ENCODE results near the gene CSMD2.
"Not testable (repeated sequence)": the region's sequence is repeated elsewhere in the genome, so short reads cannot be mapped to it uniquely, and the experiment has no call there.

CSMD2 gene

DNA sequence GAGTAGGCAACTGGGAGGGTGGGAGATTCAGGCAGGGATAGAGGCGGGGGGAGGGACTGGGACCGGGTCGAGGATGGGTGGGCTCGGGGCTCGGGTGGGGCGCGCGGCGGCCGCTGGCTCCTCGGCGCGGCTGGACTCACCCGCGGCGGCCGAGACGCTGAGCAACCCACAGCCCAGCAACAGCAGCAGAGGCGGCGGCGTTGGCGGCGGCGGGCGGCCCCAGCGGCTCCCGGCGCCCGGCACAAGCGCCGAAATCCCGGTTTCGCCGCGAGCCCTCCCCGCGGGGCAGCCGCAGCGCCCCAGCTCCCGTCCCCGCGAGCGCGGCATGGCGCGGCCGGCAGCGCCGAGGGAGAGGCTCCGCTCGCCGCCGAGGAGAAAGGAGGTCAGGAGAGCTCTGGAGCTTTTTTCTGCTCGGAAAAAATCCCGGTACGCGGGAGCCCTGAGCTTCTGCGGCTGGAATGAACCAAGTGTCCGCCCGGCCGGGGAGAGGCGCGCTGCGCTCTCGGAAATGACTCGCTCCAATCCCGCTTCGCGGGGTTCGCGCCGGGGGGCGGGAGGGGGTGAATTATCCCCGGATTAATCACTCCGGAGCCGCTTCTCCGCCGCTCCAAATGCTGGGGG, at the start of gene CSMD2:
TSS of gene CSMD2 (minus strand) at position 460 of the 621 bp plus-strand sequence. CDS start at position 327, 133 bp downstream.
- DNase-seq (ENCODE audit: low read depth in 2 of 2), result no peak

- DNase-seq (ENCODE audit: low read depth in 2 of 2), result no peak
Observed at GRCh38 chr1:34213956-34214355, 48.9 kb upstream of the CSMD2 start.

DNA sequence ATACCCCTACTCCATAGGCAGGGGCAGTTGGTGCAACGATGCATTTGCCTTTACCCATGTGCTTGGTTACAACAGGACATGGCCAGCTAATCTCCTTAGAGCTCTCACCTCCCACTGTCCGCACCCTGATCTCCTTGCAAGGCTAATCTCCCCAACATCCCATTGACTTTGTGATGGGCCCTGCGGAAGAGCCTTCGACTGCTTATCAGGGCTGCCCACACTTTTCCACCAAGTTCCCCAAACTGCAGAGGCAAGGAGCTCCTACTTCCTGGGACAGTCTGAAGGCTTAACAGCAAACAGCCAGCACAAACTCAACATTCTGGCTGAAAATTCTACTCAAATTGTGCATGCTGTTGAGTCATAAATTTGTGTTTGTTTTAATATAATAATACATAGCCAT, 47.6 kb upstream of the CSMD2 start:
- DNase-seq (ENCODE audit: low read depth in 2 of 2), result no peak

GRCh38 chr1:34199927-34200326, 34.9 kb upstream of the CSMD2 start:
- DNase-seq (ENCODE audit: low read depth in 2 of 2), result no peak

GRCh38 chr1:34192621-34193020, 27.6 kb upstream of the CSMD2 start:
- DNase-seq (ENCODE audit: low read depth in 2 of 2), result no peak

DNA sequence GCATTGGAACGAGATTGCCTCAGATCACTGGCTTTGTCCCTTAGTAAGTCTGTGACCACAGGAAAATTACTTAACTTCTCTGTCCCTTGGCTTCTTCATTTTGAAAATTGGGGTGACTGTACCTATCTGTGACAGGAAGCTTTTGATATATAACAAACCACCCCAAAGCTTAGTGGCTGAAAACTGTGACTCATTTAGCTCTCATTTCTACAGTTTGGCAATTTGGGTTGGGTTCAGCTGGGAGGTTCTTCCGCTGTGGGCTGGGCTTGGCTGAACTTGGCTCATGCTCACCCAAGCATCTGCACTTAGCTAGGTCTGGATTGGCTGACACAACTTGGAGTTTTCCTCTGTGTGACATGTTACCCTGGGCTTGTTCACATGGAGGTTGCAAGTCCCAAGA, 25.7 kb upstream of the CSMD2 start:
- no peak for DNase-seq (ENCODE audit: low read depth in 2 of 2)

GRCh38 chr1:34188985-34189384, 24.0 kb upstream of the CSMD2 start:
- DNase-seq (ENCODE audit: low read depth in 2 of 2), result no peak

DNA sequence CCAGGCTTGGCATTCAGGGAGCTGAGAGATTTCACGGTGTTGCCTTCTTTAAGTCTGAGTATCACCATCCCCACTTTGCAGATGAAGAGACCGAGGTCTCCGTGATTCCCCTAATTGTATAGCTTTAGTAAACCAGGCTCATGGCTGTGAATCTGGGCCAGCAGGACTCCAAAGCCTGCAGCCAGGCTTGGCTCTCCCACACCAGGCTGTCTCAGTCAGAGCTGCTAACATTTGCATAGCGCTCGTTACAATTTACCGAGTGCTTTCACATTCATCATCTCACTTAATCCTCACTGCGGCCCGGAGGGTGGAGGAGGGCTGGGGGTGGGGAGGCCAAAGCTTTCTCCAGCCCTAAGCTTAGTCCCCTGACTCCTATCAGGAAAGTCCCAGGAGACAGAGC, 23.4 kb upstream of the CSMD2 start:
- no peak for DNase-seq (ENCODE audit: low read depth in 2 of 2)

DNA sequence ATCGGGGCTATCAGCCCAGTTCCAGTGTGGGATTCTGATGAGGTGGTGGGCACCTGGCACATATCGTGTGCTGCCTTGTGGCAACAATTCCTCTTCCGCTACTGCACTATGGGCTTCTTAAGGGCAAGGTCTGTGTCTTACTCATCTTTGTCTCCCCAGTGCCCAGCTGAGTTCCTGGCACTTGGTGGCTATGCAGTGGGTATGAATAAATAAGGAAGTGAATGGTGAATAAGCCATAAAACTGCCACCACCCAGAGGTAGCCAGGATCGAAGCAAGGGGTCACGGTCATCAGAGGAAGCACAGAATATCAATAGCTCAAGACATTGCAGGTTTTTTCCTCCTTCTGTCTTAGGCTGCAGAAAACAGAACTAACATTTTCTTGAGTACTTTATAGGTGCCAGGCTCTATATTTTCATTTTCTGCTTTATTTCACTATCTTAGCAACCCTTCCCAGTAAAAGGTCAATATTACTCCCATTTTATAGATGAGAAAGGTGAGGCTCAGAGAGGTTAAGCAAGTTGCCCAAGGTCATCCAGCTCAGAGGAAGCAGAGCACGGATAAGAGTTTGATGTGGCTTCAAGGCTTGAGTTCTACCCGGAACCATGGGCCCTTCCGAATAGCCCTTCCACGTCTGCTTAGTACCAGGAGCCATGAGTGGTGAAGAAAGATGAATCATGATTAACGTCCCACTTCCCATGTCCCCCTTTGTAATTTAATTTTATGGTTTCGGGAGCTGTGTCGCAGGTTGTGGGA, 21.9 kb upstream of the CSMD2 start:
- no peak for DNase-seq (ENCODE audit: low read depth in 2 of 2)

- not testable (repeated sequence) for DNase-seq (ENCODE audit: low read depth in 2 of 2)
Observed at GRCh38 chr1:34183381-34183780, 18.4 kb upstream of the CSMD2 start.

DNA sequence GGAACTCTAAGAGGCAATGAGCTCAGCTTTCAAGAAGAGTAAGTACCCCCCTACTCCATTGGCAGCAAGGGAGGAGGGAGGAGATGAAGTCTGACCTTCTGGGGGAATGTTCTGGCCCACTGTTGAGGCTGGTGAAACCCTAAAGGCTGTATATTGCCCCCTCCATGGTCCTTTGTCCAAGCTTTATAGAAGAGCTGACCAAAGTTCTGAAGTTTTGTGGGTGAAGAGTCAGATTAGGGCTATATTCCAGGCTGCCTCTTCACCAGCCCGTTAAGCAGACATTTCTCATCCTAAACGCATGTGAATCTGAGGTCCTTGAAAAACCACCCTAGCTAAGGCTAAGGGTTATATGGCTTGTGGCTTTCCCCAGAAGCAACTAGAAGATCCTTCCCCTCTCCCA, 13.0 kb upstream of the CSMD2 start:
- no peak for DNase-seq (ENCODE audit: low read depth in 2 of 2)

DNA sequence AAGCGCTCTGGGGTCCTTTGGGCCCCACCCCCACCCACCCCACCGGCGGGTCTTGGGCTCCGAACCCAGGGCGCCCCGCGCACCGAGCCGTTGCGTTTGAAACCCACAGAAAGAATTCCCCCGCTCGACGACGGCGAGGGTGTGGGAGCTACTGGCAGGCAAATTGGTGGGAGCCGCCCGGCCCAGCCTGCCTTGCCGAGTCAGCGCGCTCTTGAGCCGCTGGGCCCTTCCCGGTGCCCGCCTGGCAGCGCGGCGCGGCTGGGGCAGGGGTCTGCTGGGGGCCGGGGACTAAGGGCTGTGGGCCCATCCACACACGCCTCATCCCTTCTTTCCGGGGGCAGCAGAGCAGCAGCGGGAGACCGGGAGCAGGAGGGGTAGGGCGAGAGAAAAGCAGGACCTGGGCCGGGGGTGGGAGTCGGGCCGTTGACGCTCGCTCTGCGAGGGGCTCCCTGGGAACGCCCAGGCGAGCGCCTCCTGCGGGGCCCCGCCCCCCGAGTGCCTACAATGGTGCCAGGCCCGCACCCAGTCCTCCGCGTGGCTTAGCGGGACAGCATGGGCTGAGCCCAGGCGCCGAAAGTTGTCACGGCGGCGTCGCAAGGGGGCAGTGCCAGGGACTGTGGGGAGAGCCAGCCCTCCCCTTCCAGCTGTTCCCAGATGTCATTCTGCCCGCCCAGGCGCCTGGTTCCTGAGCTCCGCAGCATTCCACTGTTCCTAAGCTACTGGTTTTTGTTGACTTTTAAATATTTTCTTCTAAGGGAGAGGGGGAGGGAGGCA, 12.0 kb upstream of the CSMD2 start, which contains the start of gene C1orf94:
TSS of gene C1orf94 (plus strand) at position 78 of the 774 bp plus-strand sequence. CDS start 883 bp downstream, outside the sequence.
- DNase-seq (ENCODE audit: low read depth in 2 of 2), result no peak

DNA sequence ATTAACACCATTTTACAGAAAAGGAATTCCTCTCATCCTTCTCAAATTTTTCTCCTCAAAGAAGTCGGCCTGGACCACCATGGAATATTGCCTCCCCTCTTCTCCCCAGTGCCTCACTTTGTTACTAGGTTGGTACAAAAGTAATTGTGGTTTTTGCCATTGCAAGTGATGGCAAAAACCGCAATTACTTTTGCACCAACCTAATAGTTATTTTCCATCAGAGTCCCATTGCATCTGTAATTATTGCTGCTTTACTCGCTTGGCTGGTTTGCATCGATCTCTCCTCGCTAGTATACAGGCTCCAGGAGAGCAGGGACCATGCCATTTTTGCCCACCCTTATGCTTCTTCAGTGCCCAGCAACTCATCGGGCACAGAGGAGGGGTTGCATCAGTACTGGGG, 10.7 kb upstream of the CSMD2 start:
- no peak for DNase-seq (ENCODE audit: low read depth in 2 of 2)

DNA sequence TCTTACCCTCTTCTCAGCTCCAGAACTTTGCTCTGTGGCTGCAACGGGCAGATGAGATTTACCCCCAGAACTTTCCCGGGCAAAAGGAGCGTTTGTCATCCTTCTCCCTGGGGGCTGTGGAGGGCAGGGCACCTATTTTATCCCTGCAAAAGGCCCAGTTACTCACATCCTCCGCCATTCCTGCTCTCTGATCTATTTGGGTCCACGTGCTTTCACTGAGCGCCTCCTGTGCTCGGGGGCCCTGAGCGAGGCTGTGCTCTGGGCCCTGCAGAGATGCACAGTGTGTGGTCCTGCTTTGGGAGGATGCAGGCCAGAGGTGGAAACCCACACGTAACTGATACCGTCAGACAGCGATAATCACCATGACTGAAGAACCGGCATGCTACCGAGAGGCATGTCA, 2.4 kb upstream of the CSMD2 start:
- DNase-seq (ENCODE audit: low read depth in 2 of 2), result no peak

DNA sequence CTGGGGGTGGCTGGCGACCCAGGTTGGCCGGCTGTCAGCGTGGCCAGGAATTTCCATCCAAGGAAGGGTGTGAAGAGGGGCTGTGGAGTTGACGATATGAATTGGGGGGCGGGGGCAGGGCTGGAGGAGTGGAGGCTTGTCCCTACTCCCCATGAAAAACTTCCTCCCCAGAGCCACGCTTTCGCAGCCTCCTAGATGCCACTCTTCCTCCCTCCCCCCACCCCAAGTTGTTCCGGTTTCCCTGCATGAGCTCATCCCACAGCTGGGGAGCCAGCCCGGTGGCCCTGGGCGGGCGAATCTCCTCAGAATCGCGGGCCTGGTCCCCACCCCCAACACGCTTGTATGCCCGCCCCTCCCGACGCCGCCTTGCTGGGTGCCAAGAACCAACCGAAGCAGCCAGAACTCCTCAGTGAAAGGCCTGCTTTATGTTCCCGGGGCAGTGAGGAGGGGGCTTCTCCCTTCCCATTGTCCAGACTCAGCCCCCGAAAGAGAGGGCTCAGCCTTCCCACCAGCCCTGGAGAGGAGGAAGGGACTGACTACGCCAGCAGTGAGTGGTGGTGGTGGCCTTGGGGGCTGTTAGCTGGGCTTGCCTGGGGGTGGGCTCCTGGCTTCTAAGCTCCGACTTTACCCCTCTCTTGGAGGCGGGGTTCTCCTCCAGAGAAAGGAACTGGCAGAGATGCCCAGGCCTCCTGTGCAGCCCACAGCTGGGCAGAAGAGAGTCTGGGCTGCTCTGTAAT, 1.8 kb upstream of the CSMD2 start:
- DNase-seq (ENCODE audit: low read depth in 2 of 2), result no peak

DNA sequence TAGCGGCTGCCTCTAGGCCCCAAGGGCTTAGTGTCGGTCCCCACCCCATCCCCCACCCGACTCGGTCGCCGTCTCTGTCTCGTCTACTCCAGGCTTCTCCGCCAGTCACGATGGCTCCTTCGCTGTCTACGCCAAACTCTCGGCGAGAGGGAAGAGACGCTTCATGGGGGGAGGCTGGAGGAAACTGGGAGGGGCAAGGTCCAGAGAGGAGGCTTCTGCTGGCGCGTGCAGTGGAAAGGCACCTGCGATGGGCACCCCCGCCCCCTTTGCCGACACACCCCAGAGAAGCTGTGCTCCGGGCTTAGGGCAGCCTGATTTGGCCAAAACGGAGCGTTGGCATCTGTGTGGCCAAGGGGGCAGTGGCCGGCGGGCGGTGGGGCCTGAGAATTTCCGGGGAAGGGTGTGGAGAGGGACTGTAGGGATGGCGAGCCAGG, 1.2 kb upstream of the CSMD2 start:
- DNase-seq (ENCODE audit: low read depth in 2 of 2), result no peak

GRCh38 chr1:34165422-34165921, 442 bp upstream of the CSMD2 start:
- no peak for DNase-seq (ENCODE audit: low read depth in 2 of 2)

GRCh38 chr1:34163792-34164731, 968 bp downstream of the CSMD2 start:
- no peak for DNase-seq (ENCODE audit: low read depth in 2 of 2)

- DNase-seq (ENCODE audit: low read depth in 2 of 2), result no peak
Observed at GRCh38 chr1:34162852-34163766, 1.9 kb downstream of the CSMD2 start.

Data from stimulated activated CD4-positive, alpha-beta T cell treated with anti-CD3 and anti-CD28 coated beads, Interleukin-1b, Interleukin-23, amount 100 ng/mL, for 1 hour (primary cell).